GM12878 (cell line): ENCODE data around the gene IKZF1. TPM values are rescaled to one million over a fixed set of nuclear protein-coding genes. Genes with fewer than 3 reads are reported as not detected.

ENCODE experiments used
- ATAC-seq: fragments of 200-7000 bp; cut with Tn5 transposase; 3 replicates; pipeline ENCODE4 v1.9.1; 2020; ENCODE audit warnings: mild to moderate bottlenecking, moderate library complexity
- BruUV-seq: library from RNA; stranded (reverse); fragments of 400-500 nt; replicated peaks from 2 replicates; lab custom pipeline; 2021; lab: Mats Ljungman, UMichigan
- CTCF ChIA-PET: fragments of 300-600 bp; sonication (Branson Sonifier 250); formaldehyde crosslinking; extraction: SDS; loops from one replicate; lab custom pipeline; 2021; ENCODE audit warnings: inconsistent platforms; lab: Yijun Ruan, JAX
- POLR2A ChIA-PET: fragments of 350-600 bp; formaldehyde crosslinking; extraction: SDS; loops from one replicate; lab custom pipeline; 2021; ENCODE audit warnings: inconsistent platforms; lab: Charles Lee
- RAD21 ChIA-PET: fragments of 300-600 bp; sonication (Branson Sonifier 250); formaldehyde crosslinking; loops from one replicate; lab custom pipeline; 2023; ENCODE audit warnings: antibody characterized with exemption; ENCODE audit not compliant: unreplicated experiment; lab: Charles Lee
- SMC1A ChIA-PET: fragments of 300-600 bp; sonication (Branson Sonifier 250); formaldehyde crosslinking; loops from one replicate; lab custom pipeline; 2023; ENCODE audit not compliant: unreplicated experiment, uncharacterized antibody; lab: Charles Lee
- DNase-seq: peaks from one replicate; pipeline ENCODE4 v3.0.0-alpha.2; 2011; ENCODE audit warnings: low read depth, low spot score
- FAIRE-seq: peaks from 3 replicates; lab custom pipeline; 2011; peaks lifted over from hg19 to GRCh38; lab: Jason Lieb, UNC
- H2AFZ ChIP-seq: 2 replicates; pipeline ENCODE4 v1.6.0; 2011; ENCODE audit warnings: low read depth, low read length, control low read depth; ENCODE audit not compliant: control insufficient read depth
- H3K27ac ChIP-seq: 2 replicates; pipeline ENCODE4 v1.5.1; 2011; ENCODE audit warnings: control low read depth; ENCODE audit not compliant: control insufficient read depth, insufficient read depth
- H3K27me3 ChIP-seq, 2 experiments: replicated peaks in 1 of 2; 2 replicates each; pipeline versions ENCODE4 v1.6.0 to v1.6.1; 2011; ENCODE audit warnings: low read length in 1 of 2; ENCODE audit not compliant: control insufficient read depth in 2 of 2, insufficient read depth in 2 of 2
- H3K36me3 ChIP-seq, 2 experiments: 2 replicates each; pipeline ENCODE4 v1.5.1; 2011; ENCODE audit warnings: low read length in 1 of 2; ENCODE audit not compliant: control insufficient read depth in 2 of 2, insufficient read depth in 2 of 2
- H3K4me1 ChIP-seq: 2 replicates; pipeline ENCODE4 v1.6.1; 2011; ENCODE audit warnings: mild to moderate bottlenecking, low read length, moderate library complexity, mixed read lengths; ENCODE audit not compliant: control insufficient read depth, insufficient read depth
- H3K4me2 ChIP-seq: 2 replicates; pipeline ENCODE4 v1.6.0; 2011; ENCODE audit warnings: control low read depth; ENCODE audit not compliant: control insufficient read depth, insufficient read depth
- H3K4me3 ChIP-seq: fragments of 200-600 bp; sonication (generic); 2 replicates; pipeline ENCODE4 v1.5.1; 2016
- H3K79me2 ChIP-seq: 2 replicates; pipeline ENCODE4 v1.6.0; 2011; ENCODE audit warnings: low read length; ENCODE audit not compliant: control insufficient read depth, insufficient read depth
- H3K9ac ChIP-seq: 2 replicates; pipeline ENCODE4 v1.8.0; 2011; ENCODE audit warnings: low read length, control low read depth, mixed read lengths; ENCODE audit not compliant: control insufficient read depth, insufficient read depth
- H3K9me3 ChIP-seq: replicated peaks from 3 replicates; pipeline ENCODE4 v1.5.1; 2011; ENCODE audit warnings: mild to moderate bottlenecking, low read length; ENCODE audit not compliant: control insufficient read depth, insufficient read depth
- H4K20me1 ChIP-seq: 2 replicates; pipeline ENCODE4 v1.6.0; 2011; ENCODE audit not compliant: control insufficient read depth, insufficient read depth
- ASH2L ChIP-seq: fragments of 300-600, 200-600 bp; sonication (generic); IDR thresholded peaks from 2 replicates; pipeline ENCODE4 v1.6.1; 2017; ENCODE audit warnings: low read depth, mild to moderate bottlenecking, borderline replicate concordance
- ATF3 ChIP-seq: IDR thresholded peaks from 2 replicates; pipeline ENCODE4 v1.6.1; 2011; ENCODE audit warnings: low read depth, mild to moderate bottlenecking, low read length, moderate library complexity, borderline replicate concordance; ENCODE audit errors: extremely low read depth
- HDAC6 ChIP-seq: fragments of 200-600 bp; sonication (generic); IDR thresholded peaks from one replicate; pipeline ENCODE4 v1.8.0; 2017; ENCODE audit warnings: antibody characterized with exemption; ENCODE audit not compliant: unreplicated experiment
- IKZF2 ChIP-seq, 2 experiments: fragments of 450-650 bp; IDR thresholded peaks; 2 replicates each; pipeline ENCODE4 v1.6.1; 2017; ENCODE audit warnings: mild to moderate bottlenecking in 2 of 2, moderate library complexity in 2 of 2
- MTA3 ChIP-seq: IDR thresholded peaks from 2 replicates; pipeline ENCODE4 v1.6.1; 2012; ENCODE audit warnings: low read length, inconsistent platforms, borderline replicate concordance
- MYC ChIP-seq: IDR thresholded peaks from 2 replicates; pipeline ENCODE4 v1.6.1; 2011; ENCODE audit warnings: mild to moderate bottlenecking, low read length, moderate library complexity, inconsistent platforms; ENCODE audit not compliant: insufficient read depth, insufficient replicate concordance, insufficient read length, severe bottlenecking
- NR2C1 ChIP-seq: fragments of 450-650 bp; IDR thresholded peaks from 2 replicates; pipeline ENCODE4 v1.6.1; 2017; ENCODE audit warnings: antibody characterized with exemption, mild to moderate bottlenecking, moderate library complexity
- NR2C2 ChIP-seq: IDR thresholded peaks from 2 replicates; pipeline ENCODE4 v1.6.1; 2011; ENCODE audit warnings: borderline replicate concordance, low read depth; ENCODE audit not compliant: control insufficient read depth, insufficient read length
- PML ChIP-seq: IDR thresholded peaks from 2 replicates; pipeline ENCODE4 v1.6.1; 2012; ENCODE audit warnings: low read length, inconsistent platforms
- SREBF2 ChIP-seq: IDR thresholded peaks from 2 replicates; pipeline ENCODE4 v1.6.1; 2012; ENCODE audit warnings: mild to moderate bottlenecking, low read length
- SUZ12 ChIP-seq: fragments of 200-600 bp; sonication (generic); IDR thresholded peaks from one replicate; pipeline ENCODE4 v1.6.1; 2018; ENCODE audit warnings: antibody characterized with exemption, mild to moderate bottlenecking; ENCODE audit not compliant: unreplicated experiment
- WGBS: methylation state at CpG from one replicate; pipeline ENCODE4 v1.1.6; 2016; ENCODE audit warnings: low lambda C conversion rate; ENCODE audit not compliant: insufficient replicate concordance, insufficient coverage; ENCODE audit errors: missing lambda C conversion rate; 5-methylcytosine and 5-hydroxymethylcytosine counted together
- in situ Hi-C: fragments of 300-500 bp; cut with MboI; formaldehyde crosslinking; loops from 9 replicates; pipeline ENCODE4 v1.14.3; 2018; ENCODE audit warnings: mixed read lengths
- intact Hi-C: fragments of 100-400 bp; cut with micrococcal nuclease; formaldehyde crosslinking; loops from one replicate; pipeline ENCODE4 v1.14.2; 2022; ENCODE audit not compliant: unreplicated experiment
- polyA plus RNA-seq, 11 experiments: library from polyadenylated mRNA; depleted of rRNA in 4 of 11; unstranded in 6 of 11; stranded (reverse) in 5 of 11; fragments of >200 nt; fragmentation: Nextera tagmentation in 4 of 11; fragmentation: Illumina TruSeq in 1 of 11; extraction: Ambion mirVana in 4 of 11; extraction: Trizol in 1 of 11; gene quantifications; 1 replicate in 1 of 11; 2 replicates in 10 of 11; pipeline versions ENCODE4 v1.2.1 to v1.2.3, GENCODE V29; 2011 to 2016; ENCODE audit warnings: inconsistent platforms in 2 of 11, missing spikeins in 2 of 11, low read depth in 1 of 11
- total RNA-seq, 4 experiments: library from RNA; depleted of rRNA in 3 of 4; stranded (reverse); fragments of >200 nt in 3 of 4; fragmentation: Illumina TruSeq in 1 of 4; extraction: Trizol in 1 of 4; gene quantifications; 2 replicates each; pipeline versions ENCODE4 v1.2.1 to v1.2.3, GENCODE V29; 2013 to 2021
- TF ChIP-seq, protein P1 (sequence below): IDR thresholded peaks from 2 replicates; pipeline ENCODE4 v1.6.1; 2012; ENCODE audit warnings: improper control_type of control experiment, low read depth, low read length; ENCODE audit not compliant: insufficient replicate concordance
- TF ChIP-seq, protein P2 (sequence below): IDR thresholded peaks from 2 replicates; pipeline ENCODE4 v1.6.1; 2011; ENCODE audit warnings: low read depth, low read length, improper control_type of control experiment, borderline replicate concordance
- TF ChIP-seq, protein P3 (sequence below): fragments of 450-650 bp; formaldehyde crosslinking; IDR thresholded peaks from 2 replicates; pipeline ENCODE4 v1.4.0; 2022; ENCODE audit warnings: mild to moderate bottlenecking, moderate library complexity

Gene IKZF1
- total and polyA plus RNA-seq, 10 of the 15 experiments (the other 5 are each of a cell fraction or from before 2014, with no cell fraction given): 27.2 to 125 (median 71.6) TPM

DNA sequence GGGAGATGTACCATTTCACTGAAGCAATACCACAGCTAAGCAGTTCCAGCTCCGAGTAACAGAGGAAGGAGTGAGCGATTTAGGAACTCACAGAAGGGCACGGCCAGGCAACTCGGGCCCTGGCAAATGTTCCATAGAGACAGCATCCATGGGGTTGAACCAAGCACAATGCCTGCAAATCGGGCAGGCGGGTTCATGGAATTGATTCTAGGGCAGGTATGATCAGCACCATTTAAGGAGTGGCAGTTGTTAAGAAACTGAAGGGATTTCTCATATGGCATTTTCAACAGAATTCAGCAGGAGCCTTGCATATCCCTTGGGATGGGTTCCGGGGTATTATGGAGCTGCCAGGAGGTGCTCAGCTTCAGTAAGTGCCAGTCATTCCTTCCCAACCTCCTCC lies 66.4 kb downstream of the IKZF1 start:
- ChIA-PET SMC1A (interaction anchor here (1.0 to 10.5 kb wide), 7 partner anchors 11 to 278 kb away, joined by 3 to 274 read pairs (median 63); no protein-coding TSS in a partner anchor), RAD21 (interaction anchor here (1.0 to 10.0 kb wide), 3 partner anchors 158 to 227 kb away, joined by 3 to 124 read pairs (median 3); no protein-coding TSS in a partner anchor), POLR2A (no interaction called here), CTCF (interaction anchor here (1.1 to 5.9 kb wide), 8 partner anchors 10 to 251 kb away, joined by 3 to 152 read pairs (median 21); no protein-coding TSS in a partner anchor)
- Histone ChIP-seq H3K9me3 (peaks cover 3% of the 10 kb centered on the region; the same call in 2 of the 3 replicates), H3K27ac (no peak overlapping the region), H3K79me2 (no peaks in the 10 kb centered on the region; the same call in 1 of the 2 replicates), H3K36me3 (peaks cover 8 to 14% of the 10 kb centered on the region in 2 experiments; a peak in 3 of 4 replicates), H3K4me3 (no peak overlapping the region), H3K9ac (no peak overlapping the region), H2AFZ (no peak overlapping the region), H4K20me1 (no peaks in the 10 kb centered on the region), H3K4me1 (peaks cover 23% of the 10 kb centered on the region), H3K27me3 (no peaks in the 10 kb centered on the region), H3K4me2 (no peak overlapping the region)
- ATAC-seq (no peak), FAIRE-seq (no peak), DNase-seq (no peak)
- intact Hi-C loops (no loop called here), in situ Hi-C loops (loop anchor here (5.0 kb wide), 1 partner anchor 169 kb away; no protein-coding TSS in a partner anchor)
- BruUV-seq: no TSS peak
- WGBS: 40% methylated on average over 7 of the region's 7 CpGs
- TF ChIP-seq ASH2L: no peak
- TF ChIP-seq, protein P1, sequence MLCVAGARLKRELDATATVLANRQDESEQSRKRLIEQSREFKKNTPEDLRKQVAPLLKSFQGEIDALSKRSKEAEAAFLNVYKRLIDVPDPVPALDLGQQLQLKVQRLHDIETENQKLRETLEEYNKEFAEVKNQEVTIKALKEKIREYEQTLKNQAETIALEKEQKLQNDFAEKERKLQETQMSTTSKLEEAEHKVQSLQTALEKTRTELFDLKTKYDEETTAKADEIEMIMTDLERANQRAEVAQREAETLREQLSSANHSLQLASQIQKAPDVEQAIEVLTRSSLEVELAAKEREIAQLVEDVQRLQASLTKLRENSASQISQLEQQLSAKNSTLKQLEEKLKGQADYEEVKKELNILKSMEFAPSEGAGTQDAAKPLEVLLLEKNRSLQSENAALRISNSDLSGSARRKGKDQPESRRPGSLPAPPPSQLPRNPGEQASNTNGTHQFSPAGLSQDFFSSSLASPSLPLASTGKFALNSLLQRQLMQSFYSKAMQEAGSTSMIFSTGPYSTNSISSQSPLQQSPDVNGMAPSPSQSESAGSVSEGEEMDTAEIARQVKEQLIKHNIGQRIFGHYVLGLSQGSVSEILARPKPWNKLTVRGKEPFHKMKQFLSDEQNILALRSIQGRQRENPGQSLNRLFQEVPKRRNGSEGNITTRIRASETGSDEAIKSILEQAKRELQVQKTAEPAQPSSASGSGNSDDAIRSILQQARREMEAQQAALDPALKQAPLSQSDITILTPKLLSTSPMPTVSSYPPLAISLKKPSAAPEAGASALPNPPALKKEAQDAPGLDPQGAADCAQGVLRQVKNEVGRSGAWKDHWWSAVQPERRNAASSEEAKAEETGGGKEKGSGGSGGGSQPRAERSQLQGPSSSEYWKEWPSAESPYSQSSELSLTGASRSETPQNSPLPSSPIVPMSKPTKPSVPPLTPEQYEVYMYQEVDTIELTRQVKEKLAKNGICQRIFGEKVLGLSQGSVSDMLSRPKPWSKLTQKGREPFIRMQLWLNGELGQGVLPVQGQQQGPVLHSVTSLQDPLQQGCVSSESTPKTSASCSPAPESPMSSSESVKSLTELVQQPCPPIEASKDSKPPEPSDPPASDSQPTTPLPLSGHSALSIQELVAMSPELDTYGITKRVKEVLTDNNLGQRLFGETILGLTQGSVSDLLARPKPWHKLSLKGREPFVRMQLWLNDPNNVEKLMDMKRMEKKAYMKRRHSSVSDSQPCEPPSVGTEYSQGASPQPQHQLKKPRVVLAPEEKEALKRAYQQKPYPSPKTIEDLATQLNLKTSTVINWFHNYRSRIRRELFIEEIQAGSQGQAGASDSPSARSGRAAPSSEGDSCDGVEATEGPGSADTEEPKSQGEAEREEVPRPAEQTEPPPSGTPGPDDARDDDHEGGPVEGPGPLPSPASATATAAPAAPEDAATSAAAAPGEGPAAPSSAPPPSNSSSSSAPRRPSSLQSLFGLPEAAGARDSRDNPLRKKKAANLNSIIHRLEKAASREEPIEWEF: no peak
- no peak for TF ChIP-seq PML
- TF ChIP-seq NR2C2: no peak
- no peak for TF ChIP-seq NR2C1
- no peak for TF ChIP-seq ATF3
- no peak for TF ChIP-seq MYC
- TF ChIP-seq, protein P2, sequence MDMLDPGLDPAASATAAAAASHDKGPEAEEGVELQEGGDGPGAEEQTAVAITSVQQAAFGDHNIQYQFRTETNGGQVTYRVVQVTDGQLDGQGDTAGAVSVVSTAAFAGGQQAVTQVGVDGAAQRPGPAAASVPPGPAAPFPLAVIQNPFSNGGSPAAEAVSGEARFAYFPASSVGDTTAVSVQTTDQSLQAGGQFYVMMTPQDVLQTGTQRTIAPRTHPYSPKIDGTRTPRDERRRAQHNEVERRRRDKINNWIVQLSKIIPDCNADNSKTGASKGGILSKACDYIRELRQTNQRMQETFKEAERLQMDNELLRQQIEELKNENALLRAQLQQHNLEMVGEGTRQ: no peak
- TF ChIP-seq, protein P3, sequence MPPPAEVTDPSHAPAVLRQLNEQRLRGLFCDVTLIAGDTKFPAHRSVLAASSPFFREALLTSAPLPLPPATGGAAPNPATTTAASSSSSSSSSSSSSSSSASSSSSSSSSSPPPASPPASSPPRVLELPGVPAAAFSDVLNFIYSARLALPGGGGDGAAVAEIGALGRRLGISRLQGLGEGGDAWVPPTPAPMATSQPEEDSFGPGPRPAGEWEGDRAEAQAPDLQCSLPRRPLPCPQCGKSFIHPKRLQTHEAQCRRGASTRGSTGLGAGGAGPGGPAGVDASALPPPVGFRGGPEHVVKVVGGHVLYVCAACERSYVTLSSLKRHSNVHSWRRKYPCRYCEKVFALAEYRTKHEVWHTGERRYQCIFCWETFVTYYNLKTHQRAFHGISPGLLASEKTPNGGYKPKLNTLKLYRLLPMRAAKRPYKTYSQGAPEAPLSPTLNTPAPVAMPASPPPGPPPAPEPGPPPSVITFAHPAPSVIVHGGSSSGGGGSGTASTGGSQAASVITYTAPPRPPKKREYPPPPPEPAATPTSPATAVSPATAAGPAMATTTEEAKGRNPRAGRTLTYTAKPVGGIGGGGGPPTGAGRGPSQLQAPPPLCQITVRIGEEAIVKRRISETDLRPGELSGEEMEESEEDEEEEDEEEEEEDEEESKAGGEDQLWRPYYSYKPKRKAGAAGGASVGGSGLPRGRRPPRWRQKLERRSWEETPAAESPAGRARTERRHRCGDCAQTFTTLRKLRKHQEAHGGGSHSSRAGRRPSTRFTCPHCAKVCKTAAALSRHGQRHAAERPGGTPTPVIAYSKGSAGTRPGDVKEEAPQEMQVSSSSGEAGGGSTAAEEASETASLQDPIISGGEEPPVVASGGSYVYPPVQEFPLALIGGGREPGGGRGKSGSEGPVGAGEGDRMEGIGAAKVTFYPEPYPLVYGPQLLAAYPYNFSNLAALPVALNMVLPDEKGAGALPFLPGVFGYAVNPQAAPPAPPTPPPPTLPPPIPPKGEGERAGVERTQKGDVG: no peak
- TF ChIP-seq SREBF2: no peak
- no peak for TF ChIP-seq IKZF2 (IDR thresholded peaks at IDR 0.05)
- no peak for TF ChIP-seq SUZ12
- no peak for TF ChIP-seq HDAC6
- TF ChIP-seq MTA3: no peak
